DMS79 treated with DMSO at 0.1 percent for 48 hours (cell line): ENCODE results near the gene KRT26.
A peak's percentile ranks its signal among the peaks of the same experiment; 100 is the strongest.
"Not testable (repeated sequence)": the region's sequence is repeated elsewhere in the genome, so short reads cannot be mapped to it uniquely, and the experiment has no call there.

Experiments used
- DNase-seq: peaks from one replicate; lab custom pipeline; 2025; lab: John Stamatoyannopoulos, UW

Gene KRT26

GRCh38 chr17:40794466-40794865 lies 22.5 kb upstream of the KRT26 start:
- DNase-seq, result peak; percentile 40

- DNase-seq, result peak; percentile 86
Observed at GRCh38 chr17:40793832-40794231, 21.8 kb upstream of the KRT26 start.

- no peak for DNase-seq
Observed at GRCh38 chr17:40791787-40792436, 19.9 kb upstream of the KRT26 start.

- no peak for DNase-seq
Observed at GRCh38 chr17:40791111-40791510, 19.1 kb upstream of the KRT26 start.

- DNase-seq, result no peak
Observed at GRCh38 chr17:40782450-40782849, 10.4 kb upstream of the KRT26 start, which contains the start of gene KRT27. Gene KRT27 (minus strand): TSS chr17:40782550. CDS start chr17:40782493, 57 bp downstream.

GRCh38 chr17:40779181-40779909 lies 7.3 kb upstream of the KRT26 start:
- DNase-seq, result peak; percentile 63

- peak; percentile 49 for DNase-seq
Observed at GRCh38 chr17:40778461-40778860, 6.5 kb upstream of the KRT26 start.

GRCh38 chr17:40777971-40778370 lies 6.0 kb upstream of the KRT26 start:
- DNase-seq, result peak; percentile 83

GRCh38 chr17:40777459-40777858 lies 5.5 kb upstream of the KRT26 start:
- peak; percentile 86 for DNase-seq

GRCh38 chr17:40775945-40776344 lies 3.9 kb upstream of the KRT26 start:
- no peak for DNase-seq

- no peak for DNase-seq
Observed at GRCh38 chr17:40765657-40766056, 6.3 kb downstream of the KRT26 start.

GRCh38 chr17:40763752-40764151 lies 8.2 kb downstream of the KRT26 start:
- no peak for DNase-seq

GRCh38 chr17:40760105-40761016 lies 11.6 kb downstream of the KRT26 start:
- DNase-seq, result no peak

- no peak for DNase-seq
Observed at GRCh38 chr17:40755231-40755630, 16.8 kb downstream of the KRT26 start, which contains the start of gene KRT25. Gene KRT25 (minus strand): TSS chr17:40755331. CDS start chr17:40755271, 60 bp downstream.

GRCh38 chr17:40753804-40754203 lies 18.2 kb downstream of the KRT26 start:
- no peak for DNase-seq

GRCh38 chr17:40751065-40751464 lies 20.9 kb downstream of the KRT26 start:
- DNase-seq, result no peak

GRCh38 chr17:40750391-40750790 lies 21.6 kb downstream of the KRT26 start:
- DNase-seq, result peak; percentile 21

GRCh38 chr17:40748666-40749065 lies 23.3 kb downstream of the KRT26 start:
- not testable (repeated sequence) for DNase-seq

GRCh38 chr17:40738553-40738952 lies 33.4 kb downstream of the KRT26 start:
- no peak for DNase-seq

GRCh38 chr17:40735016-40735415 lies 37.0 kb downstream of the KRT26 start:
- DNase-seq, result no peak

- DNase-seq, result no peak
Observed at GRCh38 chr17:40734018-40734417, 38.0 kb downstream of the KRT26 start.

GRCh38 chr17:40730970-40731369 lies 41.0 kb downstream of the KRT26 start:
- no peak for DNase-seq
